H9 (cell line): ENCODE results near the gene YBX1. TPM values are rescaled to one million over a fixed set of nuclear protein-coding genes. Genes with fewer than 3 reads are reported as not detected.

Source experiments
- DNase-seq: peaks from one replicate; pipeline ENCODE4 v3.0.0-alpha.2; 2017
- H2AFZ ChIP-seq: one replicate; pipeline ENCODE4 v1.6.1; 2013; ENCODE audit warnings: mild to moderate bottlenecking, low read length, control low read depth, moderate library complexity
- H2AK5ac ChIP-seq: 2 replicates; pipeline ENCODE4 v1.6.1; 2013; ENCODE audit warnings: low read length, control low read depth, mixed read lengths; ENCODE audit not compliant: insufficient read length
- H2BK120ac ChIP-seq: one replicate; pipeline ENCODE4 v1.6.1; 2013; ENCODE audit warnings: low read depth, mild to moderate bottlenecking, low read length, control low read depth, inconsistent platforms; ENCODE audit not compliant: poor library complexity, severe bottlenecking
- H2BK12ac ChIP-seq: 2 replicates; pipeline ENCODE4 v1.6.1; 2013; ENCODE audit warnings: low read length, control low read depth, mixed read lengths, low read depth; ENCODE audit not compliant: insufficient read length
- H2BK15ac ChIP-seq: 2 replicates; pipeline ENCODE4 v1.6.1; 2013; ENCODE audit warnings: low read depth, low read length, control low read depth
- H2BK20ac ChIP-seq: one replicate; pipeline ENCODE4 v1.6.1; 2013; ENCODE audit warnings: low read depth, mild to moderate bottlenecking, low read length, control low read depth, inconsistent platforms; ENCODE audit not compliant: poor library complexity, severe bottlenecking
- H2BK5ac ChIP-seq: 2 replicates; pipeline ENCODE4 v1.6.1; 2013; ENCODE audit warnings: low read length, control low read depth, mixed read lengths; ENCODE audit not compliant: insufficient read length
- H3K14ac ChIP-seq: 2 replicates; pipeline ENCODE4 v1.6.1; 2013; ENCODE audit warnings: low read length, control low read depth; ENCODE audit not compliant: insufficient read depth
- H3K18ac ChIP-seq: 2 replicates; pipeline ENCODE4 v1.6.1; 2013; ENCODE audit warnings: low read depth, mild to moderate bottlenecking, mixed read lengths, low read length, control low read depth; ENCODE audit not compliant: insufficient read length
- H3K23ac ChIP-seq: 2 replicates; pipeline ENCODE4 v1.6.1; 2013; ENCODE audit warnings: low read length, control low read depth, mixed read lengths, low read depth; ENCODE audit not compliant: insufficient read length
- H3K23me2 ChIP-seq: 2 replicates; pipeline ENCODE4 v1.6.1; 2013; ENCODE audit warnings: low read depth, mild to moderate bottlenecking, mixed read lengths, low read length, control low read depth; ENCODE audit not compliant: insufficient read length, poor library complexity, severe bottlenecking
- H3K27ac ChIP-seq: 2 replicates; pipeline ENCODE4 v1.5.1; 2013; ENCODE audit warnings: low read length, control low read depth, mixed read lengths, low read depth; ENCODE audit not compliant: insufficient read length
- H3K27me3 ChIP-seq: 2 replicates; pipeline ENCODE4 v1.6.1; 2013; ENCODE audit warnings: low read length, control low read depth, inconsistent platforms; ENCODE audit not compliant: insufficient read depth
- H3K4ac ChIP-seq: 2 replicates; pipeline ENCODE4 v1.6.1; 2013; ENCODE audit warnings: low read depth, mild to moderate bottlenecking, control low read depth, inconsistent platforms, low read length, moderate library complexity
- H3K4me1 ChIP-seq: 2 replicates; pipeline ENCODE4 v1.6.1; 2013; ENCODE audit warnings: low read length, control low read depth, inconsistent platforms; ENCODE audit not compliant: insufficient read depth
- H3K4me2 ChIP-seq: 2 replicates; pipeline ENCODE4 v1.6.1; 2013; ENCODE audit warnings: low read length, control low read depth, mixed read lengths; ENCODE audit not compliant: insufficient read length, insufficient read depth
- H3K56ac ChIP-seq: 2 replicates; pipeline ENCODE4 v1.6.1; 2013; ENCODE audit warnings: low read depth, mild to moderate bottlenecking, mixed read lengths, low read length, control low read depth; ENCODE audit not compliant: insufficient read length
- H3K79me1 ChIP-seq: 2 replicates; pipeline ENCODE4 v1.6.1; 2013; ENCODE audit warnings: low read depth, mild to moderate bottlenecking, moderate library complexity, low read length, control low read depth, inconsistent platforms; ENCODE audit not compliant: insufficient read depth, poor library complexity, severe bottlenecking
- H3K79me2 ChIP-seq: 2 replicates; pipeline ENCODE4 v1.6.1; 2013; ENCODE audit warnings: low read length, control low read depth, inconsistent platforms; ENCODE audit not compliant: insufficient read depth
- H3K9ac ChIP-seq: 2 replicates; pipeline ENCODE4 v1.6.1; 2013; ENCODE audit warnings: low read length, control low read depth, mixed read lengths; ENCODE audit not compliant: insufficient read length; ENCODE audit errors: extremely low read depth
- H3K9me3 ChIP-seq: one replicate; pipeline ENCODE4 v1.6.1; 2013; ENCODE audit warnings: low read depth, low read length, inconsistent platforms; ENCODE audit not compliant: control insufficient read depth
- H3T11ph ChIP-seq: one replicate; pipeline ENCODE4 v1.6.1; 2013; ENCODE audit warnings: mild to moderate bottlenecking, low read length, control low read depth, inconsistent platforms
- H4K20me1 ChIP-seq: one replicate; pipeline ENCODE4 v1.6.1; 2013; ENCODE audit not compliant: control insufficient read depth, insufficient read length, insufficient read depth
- H4K5ac ChIP-seq: 2 replicates; pipeline ENCODE4 v1.6.1; 2013; ENCODE audit warnings: low read depth, mild to moderate bottlenecking, mixed read lengths, low read length, control low read depth; ENCODE audit not compliant: insufficient read length
- H4K8ac ChIP-seq: replicated peaks from 2 replicates; pipeline ENCODE4 v1.6.1; 2013; ENCODE audit warnings: low read length, control low read depth, mixed read lengths, low read depth; ENCODE audit not compliant: insufficient read length
- H4K91ac ChIP-seq: 2 replicates; pipeline ENCODE4 v1.6.1; 2013; ENCODE audit warnings: low read depth, mild to moderate bottlenecking, moderate library complexity, mixed read lengths, low read length, control low read depth; ENCODE audit not compliant: insufficient read length
- H3K27ac Mint-ChIP-seq, 3 experiments: 2 replicates in 2 of 3; 3 replicates in 1 of 3; pipeline ENCODE4 v1.8.0; 2020 to 2021; ENCODE audit warnings: mixed read lengths in 3 of 3, mild to moderate bottlenecking in 1 of 3, moderate library complexity in 1 of 3
- H3K27me3 Mint-ChIP-seq: 2 replicates; pipeline ENCODE4 v1.8.0; 2021; ENCODE audit warnings: low read depth, mild to moderate bottlenecking, moderate library complexity, mixed read lengths
- H3K36me3 Mint-ChIP-seq, 3 experiments: 2 replicates in 2 of 3; 3 replicates in 1 of 3; pipeline ENCODE4 v1.8.0; 2020 to 2021; ENCODE audit warnings: low read depth in 3 of 3, mixed read lengths in 3 of 3; ENCODE audit not compliant: insufficient read depth in 1 of 3
- H3K4me1 Mint-ChIP-seq, 2 experiments: 2 replicates each; pipeline ENCODE4 v1.8.0; 2020; ENCODE audit warnings: mixed read lengths in 2 of 2
- H3K4me3 Mint-ChIP-seq, 2 experiments: 2 replicates in 1 of 2; 3 replicates in 1 of 2; pipeline ENCODE4 v1.8.0; 2020 to 2021; ENCODE audit warnings: mild to moderate bottlenecking in 2 of 2, mixed read lengths in 2 of 2, moderate library complexity in 1 of 2
- H3K9me3 Mint-ChIP-seq, 2 experiments: 2 replicates in 1 of 2; 3 replicates in 1 of 2; pipeline ENCODE4 v1.8.0; 2020; ENCODE audit warnings: mild to moderate bottlenecking in 2 of 2, mixed read lengths in 2 of 2, moderate library complexity in 1 of 2
- WGBS: extraction: QIAGEN DNeasy Blood & Tissue Kit; methylation state at CpG from one replicate; pipeline ENCODE4 v1.1.7; 2013; ENCODE audit warnings: missing lambda C conversion rate, low lambda C conversion rate, mixed read lengths; ENCODE audit not compliant: insufficient read length; ENCODE audit errors: extremely low coverage; 5-methylcytosine and 5-hydroxymethylcytosine counted together
- total RNA-seq: library from RNA; stranded (reverse); gene quantifications from 2 replicates; pipeline ENCODE4 v1.2.1, GENCODE V29; 2021
- TF ChIP-seq, protein P1 (sequence below): fragments of 200-600 bp; sonication (generic); conservative IDR thresholded peaks from 3 replicates; pipeline ENCODE4 v1.8.0; 2021; ENCODE audit warnings: antibody characterized with exemption, mild to moderate bottlenecking

YBX1 gene
- total RNA-seq, 1 experiment from 2014 or later, result 1,019 TPM

DNA sequence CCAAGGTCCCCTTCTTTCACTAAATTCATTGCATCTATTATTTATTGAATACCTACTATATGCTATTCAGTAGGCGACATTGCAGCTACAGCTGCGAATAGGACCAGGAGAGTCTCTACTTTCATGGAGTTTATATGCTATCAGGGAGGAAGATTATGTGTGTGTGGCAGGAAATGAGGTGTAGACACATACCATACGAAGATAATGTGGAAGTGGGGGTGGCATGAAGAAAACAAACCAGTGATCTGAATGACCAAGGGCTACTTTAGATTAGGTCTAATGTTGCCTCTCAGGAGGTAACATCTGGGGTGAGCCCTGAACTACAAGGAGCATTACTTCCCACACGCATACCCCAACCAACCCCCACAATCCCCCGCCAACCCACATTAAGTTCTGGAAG lies 25.0 kb upstream of the YBX1 start:
- Histone ChIP-seq H3K4me2 (peak overlapping the region; percentile 99), H3K18ac (no peak overlapping the region), H3K27ac (no peak overlapping the region), H2BK120ac (no peak overlapping the region), H4K8ac (no peak overlapping the region), H3K23me2 (peaks cover 10% of the 10 kb centered on the region), H3K56ac (no peak overlapping the region), H3K14ac (no peak overlapping the region), H2BK15ac (no peak overlapping the region), H2BK20ac (no peak overlapping the region), H4K5ac (no peak overlapping the region), H4K20me1 (no peaks in the 10 kb centered on the region), H4K91ac (no peak overlapping the region), H3T11ph (no peak overlapping the region), H2BK5ac (no peak overlapping the region), H3K9ac (no peak overlapping the region), H3K27me3 (no peaks in the 10 kb centered on the region), H3K79me2 (peaks cover 7% of the 10 kb centered on the region; the same call in 1 of the 2 replicates), H2AK5ac (no peak overlapping the region), H3K4ac (no peak overlapping the region), H3K23ac (no peak overlapping the region), H2BK12ac (no peak overlapping the region), H2AFZ (no peak overlapping the region), H3K4me1 (no peaks in the 10 kb centered on the region; the same call in 1 of the 2 replicates), H3K9me3 (no peaks in the 10 kb centered on the region), H3K79me1 (peaks cover 7% of the 10 kb centered on the region)
- TF ChIP-seq, protein P1, sequence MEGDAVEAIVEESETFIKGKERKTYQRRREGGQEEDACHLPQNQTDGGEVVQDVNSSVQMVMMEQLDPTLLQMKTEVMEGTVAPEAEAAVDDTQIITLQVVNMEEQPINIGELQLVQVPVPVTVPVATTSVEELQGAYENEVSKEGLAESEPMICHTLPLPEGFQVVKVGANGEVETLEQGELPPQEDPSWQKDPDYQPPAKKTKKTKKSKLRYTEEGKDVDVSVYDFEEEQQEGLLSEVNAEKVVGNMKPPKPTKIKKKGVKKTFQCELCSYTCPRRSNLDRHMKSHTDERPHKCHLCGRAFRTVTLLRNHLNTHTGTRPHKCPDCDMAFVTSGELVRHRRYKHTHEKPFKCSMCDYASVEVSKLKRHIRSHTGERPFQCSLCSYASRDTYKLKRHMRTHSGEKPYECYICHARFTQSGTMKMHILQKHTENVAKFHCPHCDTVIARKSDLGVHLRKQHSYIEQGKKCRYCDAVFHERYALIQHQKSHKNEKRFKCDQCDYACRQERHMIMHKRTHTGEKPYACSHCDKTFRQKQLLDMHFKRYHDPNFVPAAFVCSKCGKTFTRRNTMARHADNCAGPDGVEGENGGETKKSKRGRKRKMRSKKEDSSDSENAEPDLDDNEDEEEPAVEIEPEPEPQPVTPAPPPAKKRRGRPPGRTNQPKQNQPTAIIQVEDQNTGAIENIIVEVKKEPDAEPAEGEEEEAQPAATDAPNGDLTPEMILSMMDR, result no peak
- H3K4me1 Mint-ChIP-seq, result peaks cover 12 to 13% of the 10 kb centered on the region in 2 experiments
- no CpG with 5 or more reads among the region's 5 CpGs for WGBS
- H3K36me3 Mint-ChIP-seq, result peaks cover 5 to 28% (median 23%) of the 10 kb centered on the region in 3 experiments; a peak in 5 of 7 replicates
- DNase-seq, result no peak
- H3K27ac Mint-ChIP-seq, result no peak overlapping the region
- peak overlapping the region; percentile 93 to 99 for H3K4me3 Mint-ChIP-seq
- H3K9me3 Mint-ChIP-seq, result no peaks in the 10 kb centered on the region
- peaks cover 20% of the 10 kb centered on the region for H3K27me3 Mint-ChIP-seq
